Measurements from ENCODE around the gene GTF3C6.
A peak's percentile ranks its signal among the peaks of the same experiment; 100 is the strongest.

The GTF3C6 gene

GRCh38 chr6:110976575-110976974 lies 18.1 kb downstream of the GTF3C6 start:
- TF ChIP-seq, protein P1, sequence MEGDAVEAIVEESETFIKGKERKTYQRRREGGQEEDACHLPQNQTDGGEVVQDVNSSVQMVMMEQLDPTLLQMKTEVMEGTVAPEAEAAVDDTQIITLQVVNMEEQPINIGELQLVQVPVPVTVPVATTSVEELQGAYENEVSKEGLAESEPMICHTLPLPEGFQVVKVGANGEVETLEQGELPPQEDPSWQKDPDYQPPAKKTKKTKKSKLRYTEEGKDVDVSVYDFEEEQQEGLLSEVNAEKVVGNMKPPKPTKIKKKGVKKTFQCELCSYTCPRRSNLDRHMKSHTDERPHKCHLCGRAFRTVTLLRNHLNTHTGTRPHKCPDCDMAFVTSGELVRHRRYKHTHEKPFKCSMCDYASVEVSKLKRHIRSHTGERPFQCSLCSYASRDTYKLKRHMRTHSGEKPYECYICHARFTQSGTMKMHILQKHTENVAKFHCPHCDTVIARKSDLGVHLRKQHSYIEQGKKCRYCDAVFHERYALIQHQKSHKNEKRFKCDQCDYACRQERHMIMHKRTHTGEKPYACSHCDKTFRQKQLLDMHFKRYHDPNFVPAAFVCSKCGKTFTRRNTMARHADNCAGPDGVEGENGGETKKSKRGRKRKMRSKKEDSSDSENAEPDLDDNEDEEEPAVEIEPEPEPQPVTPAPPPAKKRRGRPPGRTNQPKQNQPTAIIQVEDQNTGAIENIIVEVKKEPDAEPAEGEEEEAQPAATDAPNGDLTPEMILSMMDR (IDR thresholded peaks at IDR 0.05; ENCODE audit: low read depth, low read length), result no peak
- no peak for DNase-seq (ENCODE audit: low read depth in 2 of 2)
- no peak overlapping the region for H3K4me3 ChIP-seq (replicated peaks in 1 of 2; ENCODE audit: low read depth in 2 of 2, low read length in 2 of 2)

- TF ChIP-seq, protein P1 (IDR thresholded peaks at IDR 0.05; ENCODE audit: low read depth, low read length), result no peak
- H3K4me3 ChIP-seq (replicated peaks in 1 of 2; ENCODE audit: low read depth in 2 of 2, low read length in 2 of 2), result no peak overlapping the region
- no peak for DNase-seq (ENCODE audit: low read depth in 2 of 2)
Observed at GRCh38 chr6:110979565-110980101, 21.1 kb downstream of the GTF3C6 start.

DNA sequence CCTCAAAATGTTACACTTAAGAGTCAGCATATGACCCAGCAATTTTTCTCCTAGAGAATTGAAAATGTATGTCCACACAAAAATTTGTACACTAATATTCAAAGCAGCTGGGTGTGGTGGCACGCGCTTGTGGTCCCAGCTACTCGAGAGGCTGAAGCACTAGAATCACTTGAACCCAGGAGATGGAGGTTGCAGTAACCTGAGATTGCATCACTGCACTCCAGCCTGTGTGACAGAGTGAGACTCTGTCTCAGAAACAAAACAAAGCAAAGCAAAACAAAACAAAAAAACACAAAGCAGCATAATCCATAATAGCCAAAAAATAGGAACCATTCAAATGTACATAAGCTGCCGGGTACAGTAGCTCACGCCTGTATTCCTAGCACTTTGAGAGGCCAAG lies 21.7 kb downstream of the GTF3C6 start:
- no peak for DNase-seq (ENCODE audit: low read depth in 2 of 2)
- TF ChIP-seq, protein P1 (IDR thresholded peaks at IDR 0.05; ENCODE audit: low read depth, low read length), result no peak
- no peak overlapping the region for H3K4me3 ChIP-seq (replicated peaks in 1 of 2; ENCODE audit: low read depth in 2 of 2, low read length in 2 of 2)

DNA sequence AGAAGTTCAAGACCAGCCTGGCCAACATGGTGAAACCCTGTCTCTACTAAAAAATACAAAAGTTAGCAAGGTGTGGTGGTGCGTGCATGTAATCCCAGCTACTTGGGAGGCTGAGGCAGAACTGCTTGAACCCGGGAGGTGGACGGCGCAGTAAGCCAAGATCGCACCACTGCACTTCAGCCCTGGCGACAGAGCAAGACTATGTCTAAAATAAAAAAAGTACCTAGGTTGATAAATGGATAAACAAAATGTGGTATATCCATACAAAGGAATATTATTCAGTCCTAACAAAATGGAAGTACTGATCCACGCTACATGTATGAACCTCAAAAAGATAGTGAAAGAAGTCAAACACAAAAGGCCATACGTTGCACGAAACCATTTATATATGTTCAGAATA lies 22.1 kb downstream of the GTF3C6 start:
- TF ChIP-seq, protein P1 (IDR thresholded peaks at IDR 0.05; ENCODE audit: low read depth, low read length), result no peak
- no peak for DNase-seq (ENCODE audit: low read depth in 2 of 2)
- peak overlapping the region in 1 of 2 donors; percentile 96 for H3K4me3 ChIP-seq (replicated peaks in 1 of 2; ENCODE audit: low read depth in 2 of 2, low read length in 2 of 2)

- DNase-seq (ENCODE audit: low read depth in 2 of 2), result peak in 1 of 2 donors; percentile 16
- TF ChIP-seq, protein P1 (IDR thresholded peaks at IDR 0.05; ENCODE audit: low read depth, low read length), result no peak
- H3K4me3 ChIP-seq (replicated peaks in 1 of 2; ENCODE audit: low read depth in 2 of 2, low read length in 2 of 2), result peak overlapping the region; percentile 77 to 96
Observed at GRCh38 chr6:110981202-110981600, 22.7 kb downstream of the GTF3C6 start.

GRCh38 chr6:110990840-110991576 lies 32.5 kb downstream of the GTF3C6 start:
- TF ChIP-seq, protein P1 (IDR thresholded peaks at IDR 0.05; ENCODE audit: low read depth, low read length), result no peak
- no peak for DNase-seq (ENCODE audit: low read depth in 2 of 2)

More at GRCh38 chr6:110990840-110991576, 32.5 kb downstream of the GTF3C6 start:
- H3K4me3 ChIP-seq (replicated peaks in 1 of 2; ENCODE audit: low read depth in 2 of 2, low read length in 2 of 2), result no peak overlapping the region

All from cardiac fibroblast (primary cell).